ENCODE results near the gene ZMYND8.
"Not testable (repeated sequence)": the region's sequence is repeated elsewhere in the genome, so short reads cannot be mapped to it uniquely, and the experiment has no call there.

ZMYND8 gene

GRCh38 chr20:47280228-47280627 lies 76.3 kb downstream of the ZMYND8 start:
- TF ChIP-seq CTCF (IDR thresholded peaks at IDR 0.05; ENCODE audit: low read depth, low read length): no peak
- no peak for DNase-seq (ENCODE audit: low read depth, low spot score)
- no peak overlapping the region for H3K4me3 ChIP-seq (ENCODE audit: low read depth, low read length)
- in situ Hi-C loops (cut with HindIII; ENCODE audit: low sequenced_read_pairs): no loop called here

GRCh38 chr20:47278907-47279348 lies 77.6 kb downstream of the ZMYND8 start:
- no peak for TF ChIP-seq CTCF (IDR thresholded peaks at IDR 0.05; ENCODE audit: low read depth, low read length)
- in situ Hi-C loops (cut with HindIII; ENCODE audit: low sequenced_read_pairs): no loop called here
- no peak overlapping the region for H3K4me3 ChIP-seq (ENCODE audit: low read depth, low read length)
- DNase-seq (ENCODE audit: low read depth, low spot score): peak; percentile 45

GRCh38 chr20:47277535-47277872 lies 79.0 kb downstream of the ZMYND8 start:
- DNase-seq (ENCODE audit: low read depth, low spot score); H3K4me3 ChIP-seq (ENCODE audit: low read depth, low read length); in situ Hi-C loops (cut with HindIII; ENCODE audit: low sequenced_read_pairs): not testable (repeated sequence)

GRCh38 chr20:47276851-47277534 lies 79.5 kb downstream of the ZMYND8 start:
- no peak for TF ChIP-seq CTCF (IDR thresholded peaks at IDR 0.05; ENCODE audit: low read depth, low read length)
- DNase-seq (ENCODE audit: low read depth, low spot score): peak; percentile 84
- in situ Hi-C loops (cut with HindIII; ENCODE audit: low sequenced_read_pairs): no loop called here
- no peak overlapping the region for H3K4me3 ChIP-seq (ENCODE audit: low read depth, low read length)

GRCh38 chr20:47276251-47276650 lies 80.2 kb downstream of the ZMYND8 start:
- TF ChIP-seq CTCF (IDR thresholded peaks at IDR 0.05; ENCODE audit: low read depth, low read length): no peak
- DNase-seq (ENCODE audit: low read depth, low spot score): no peak
- no peak overlapping the region for H3K4me3 ChIP-seq (ENCODE audit: low read depth, low read length)
- in situ Hi-C loops (cut with HindIII; ENCODE audit: low sequenced_read_pairs): no loop called here

GRCh38 chr20:47275548-47275947 lies 81.0 kb downstream of the ZMYND8 start:
- DNase-seq (ENCODE audit: low read depth, low spot score): no peak
- in situ Hi-C loops (cut with HindIII; ENCODE audit: low sequenced_read_pairs): no loop called here
- TF ChIP-seq CTCF (IDR thresholded peaks at IDR 0.05; ENCODE audit: low read depth, low read length): no peak
- no peak overlapping the region for H3K4me3 ChIP-seq (ENCODE audit: low read depth, low read length)

- peak; percentile 97 for DNase-seq (ENCODE audit: low read depth, low spot score)
- in situ Hi-C loops (cut with HindIII; ENCODE audit: low sequenced_read_pairs): no loop called here
- TF ChIP-seq CTCF (IDR thresholded peaks at IDR 0.05; ENCODE audit: low read depth, low read length): no peak
Observed at GRCh38 chr20:47274401-47275108, 81.9 kb downstream of the ZMYND8 start.

More at GRCh38 chr20:47274401-47275108, 81.9 kb downstream of the ZMYND8 start:
- H3K4me3 ChIP-seq (ENCODE audit: low read depth, low read length): no peak overlapping the region

All from astrocyte of the spinal cord (primary cell).